ENCODE measurements around the gene HNRNPA2B1. TPM values are rescaled to one million over a fixed set of nuclear protein-coding genes. Genes with fewer than 3 reads are reported as not detected.
"Not testable (repeated sequence)": the region's sequence is repeated elsewhere in the genome, so short reads cannot be mapped to it uniquely, and the experiment has no call there.

Gene HNRNPA2B1
- polyA plus RNA-seq, 12 donors: 126 to 1,068 (median 803) TPM

DNA sequence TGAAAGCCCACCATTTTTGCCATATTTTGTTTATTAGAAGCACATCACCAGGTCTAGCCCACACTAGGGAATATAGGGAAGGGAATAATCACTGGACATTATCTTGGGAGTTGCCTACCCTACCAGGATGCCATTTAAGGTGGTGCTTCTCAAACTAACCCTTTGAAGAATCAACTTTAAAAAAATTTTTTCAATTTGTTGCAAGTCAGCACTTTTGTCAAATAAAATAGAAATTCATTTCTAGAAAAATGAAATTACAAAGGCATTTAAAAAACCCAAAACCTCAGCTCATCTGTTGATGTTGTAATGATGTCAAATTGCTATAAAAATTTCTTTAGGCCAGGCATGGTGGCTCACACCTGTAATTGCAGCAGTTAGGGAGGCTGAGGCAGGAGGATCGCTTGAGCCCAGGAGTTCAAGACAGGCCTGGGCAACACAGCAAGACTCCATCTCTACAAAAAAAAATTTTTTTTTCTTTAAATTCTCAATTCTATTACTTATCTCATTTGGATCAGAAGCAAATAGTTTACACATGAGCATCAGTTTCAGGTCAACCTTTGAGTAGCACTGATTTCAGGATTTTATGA, 51.1 kb downstream of the HNRNPA2B1 start:
- DNase-seq: no peak

DNA sequence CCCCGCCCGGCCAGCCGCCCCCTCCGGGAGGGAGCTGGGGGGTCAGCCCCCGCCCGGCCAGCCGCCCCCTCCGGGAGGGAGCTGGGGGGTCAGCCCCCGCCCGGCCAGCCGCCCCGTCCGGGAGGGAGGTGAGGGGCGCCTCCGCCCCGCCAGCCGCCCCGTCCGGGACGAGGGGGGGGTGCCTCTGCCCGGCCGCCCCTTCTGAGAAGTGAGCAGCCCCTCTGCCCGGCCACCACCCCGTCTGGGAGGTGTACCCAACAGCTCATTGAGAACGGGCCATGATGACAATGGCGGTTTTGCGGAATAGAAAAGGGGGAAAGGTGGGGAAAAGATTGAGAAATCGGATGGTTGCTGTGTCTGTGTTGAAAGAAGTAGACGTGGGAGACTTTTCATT, 52.2 kb downstream of the HNRNPA2B1 start:
- not testable (repeated sequence) for DNase-seq

DNA sequence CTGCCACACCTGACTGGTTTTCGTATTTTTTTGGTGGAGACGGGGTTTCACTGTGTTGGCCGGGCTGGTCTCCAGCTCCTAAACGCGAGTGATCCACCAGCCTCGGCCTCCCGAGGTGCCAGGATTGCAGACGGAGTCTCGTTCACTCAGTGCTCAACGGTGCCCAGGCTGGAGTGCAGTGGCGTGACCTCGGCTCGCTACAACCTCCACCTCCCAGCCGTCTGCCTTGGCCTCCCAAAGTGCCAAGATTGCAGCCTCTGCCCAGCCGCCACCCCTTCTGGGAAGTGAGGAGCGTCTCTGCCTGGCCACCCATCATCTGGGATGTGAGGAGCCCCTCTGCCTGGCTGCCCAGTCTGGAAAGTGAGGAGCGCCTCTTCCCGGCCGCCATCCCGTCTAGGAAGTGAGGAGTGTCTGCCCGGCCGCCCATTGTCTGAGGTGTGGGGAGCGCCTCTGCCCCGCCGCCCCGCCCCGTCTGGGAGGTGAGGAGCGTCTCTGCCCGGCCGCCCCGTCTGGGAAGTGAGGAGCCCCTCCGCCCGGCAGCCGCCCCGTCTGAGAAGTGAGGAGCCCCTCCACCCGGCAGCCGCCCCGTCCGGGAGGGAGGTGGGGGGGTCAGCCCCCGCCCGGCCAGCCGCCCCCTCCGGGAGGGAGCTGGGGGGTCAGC, 52.8 kb downstream of the HNRNPA2B1 start:
- not testable (repeated sequence) for DNase-seq

DNA sequence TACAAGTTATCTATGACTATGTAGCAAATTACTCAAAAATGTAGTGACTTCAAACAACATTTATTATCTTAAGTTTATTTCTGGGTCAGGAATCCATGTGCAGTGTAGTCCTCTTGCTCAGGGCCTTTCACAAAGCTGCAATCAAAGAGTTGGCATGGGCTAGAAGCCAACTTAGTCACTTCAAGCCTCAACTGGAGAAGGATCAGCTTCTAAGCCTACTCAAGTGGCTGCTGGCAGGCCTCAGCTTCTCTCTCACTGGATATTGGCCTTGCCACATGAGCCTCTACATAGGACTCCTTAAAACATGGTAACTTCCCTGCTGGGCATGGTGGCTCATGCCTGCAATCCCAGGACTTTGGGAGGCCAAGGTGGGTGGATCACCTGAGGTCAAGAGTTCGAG, 53.5 kb downstream of the HNRNPA2B1 start:
- no peak for DNase-seq

DNA sequence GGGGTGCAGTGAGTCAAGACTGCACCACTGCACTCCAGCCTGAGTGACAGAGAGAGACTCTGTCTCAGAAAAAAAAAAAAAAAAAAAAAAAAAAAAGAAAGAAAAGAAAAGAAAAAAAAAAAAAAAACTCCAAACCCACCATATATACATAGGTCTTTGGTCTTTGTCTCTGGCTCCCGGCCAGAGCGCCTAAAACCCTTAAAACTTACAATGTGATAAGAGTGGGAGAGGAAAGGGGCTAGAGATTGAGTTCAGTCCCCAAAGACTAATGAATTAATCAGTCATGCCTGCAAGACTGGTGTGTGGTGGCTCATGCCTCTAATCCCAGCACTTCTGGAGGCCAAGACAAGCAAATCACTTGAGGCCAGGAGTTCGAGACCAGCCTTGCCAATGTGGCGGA, 55.3 kb downstream of the HNRNPA2B1 start:
- no peak for DNase-seq

DNA sequence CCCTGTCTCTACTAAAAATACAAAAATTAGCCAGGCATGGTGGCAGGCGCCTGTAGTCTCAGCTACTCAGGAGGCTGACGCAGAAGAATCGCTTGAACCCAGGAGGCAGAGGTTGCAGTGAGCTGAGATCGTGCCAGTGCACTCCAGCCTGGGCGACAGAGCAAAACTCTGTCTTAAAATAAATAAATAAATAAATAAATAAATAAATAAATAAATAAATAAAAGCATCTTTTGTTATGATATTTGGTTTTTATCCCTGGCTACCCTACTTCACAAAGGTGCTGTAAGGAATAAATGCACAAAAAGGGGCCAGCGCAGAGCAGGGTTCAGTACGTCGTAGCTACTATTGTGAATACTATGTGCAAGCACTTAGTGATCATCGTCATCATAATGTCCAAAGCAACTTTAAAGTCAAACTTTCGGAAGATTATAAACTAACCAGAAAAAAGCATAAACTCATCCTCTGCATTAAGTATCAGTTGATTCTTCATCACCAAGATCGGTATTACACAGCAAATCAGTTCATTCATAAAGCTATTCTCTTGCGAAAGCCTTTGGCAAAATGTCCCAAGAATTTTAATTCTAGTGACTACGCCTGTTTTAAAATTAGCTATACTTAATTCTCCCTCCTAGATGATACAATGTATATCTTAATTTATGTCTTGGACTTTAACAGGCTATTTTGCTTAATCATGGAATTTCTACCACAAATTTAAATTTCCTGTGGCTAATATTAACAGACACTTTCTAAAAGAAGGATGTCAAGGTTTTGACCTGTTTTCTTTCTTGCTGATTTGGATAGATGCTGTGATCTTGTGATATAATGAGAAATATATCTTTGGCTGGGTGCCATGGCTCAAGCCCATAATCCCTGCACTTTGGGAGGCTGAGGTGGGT, 56.1 kb downstream of the HNRNPA2B1 start:
- DNase-seq: no peak

DNA sequence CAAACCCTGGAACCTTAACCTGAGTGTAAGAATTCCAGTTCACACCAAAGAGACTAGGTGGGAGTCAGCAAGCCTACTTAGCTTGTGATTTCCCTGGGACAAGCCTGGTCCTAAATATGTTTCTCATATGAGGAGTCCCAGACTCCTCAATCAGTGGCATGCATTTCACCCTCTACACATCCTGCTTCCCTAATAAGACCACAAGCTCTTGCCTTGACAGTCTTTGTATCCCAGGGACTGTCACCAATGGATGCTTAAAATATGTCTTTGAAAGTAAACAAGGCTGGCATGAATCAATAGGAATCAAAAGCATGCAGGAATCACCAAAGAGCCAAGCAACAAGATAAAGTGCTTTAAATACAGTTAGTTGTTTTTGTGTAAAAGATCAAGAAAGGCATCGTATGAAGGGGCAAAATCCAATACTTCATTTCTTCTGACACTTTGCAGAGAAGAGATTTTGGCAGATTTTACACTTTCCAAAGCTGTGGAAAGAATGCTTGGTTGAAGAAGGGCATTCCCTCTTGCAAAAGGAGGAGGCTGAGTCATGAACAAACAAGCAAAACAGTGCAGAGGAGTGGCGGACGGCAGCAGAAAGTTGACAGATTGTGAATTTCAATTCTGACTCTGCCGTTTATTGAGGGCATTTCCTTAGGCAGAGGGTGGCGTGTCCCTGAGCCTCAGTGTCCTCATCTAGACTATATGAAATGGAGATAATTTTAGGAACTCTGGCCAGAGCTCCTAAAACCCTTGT, 57.1 kb downstream of the HNRNPA2B1 start:
- no peak for DNase-seq

DNA sequence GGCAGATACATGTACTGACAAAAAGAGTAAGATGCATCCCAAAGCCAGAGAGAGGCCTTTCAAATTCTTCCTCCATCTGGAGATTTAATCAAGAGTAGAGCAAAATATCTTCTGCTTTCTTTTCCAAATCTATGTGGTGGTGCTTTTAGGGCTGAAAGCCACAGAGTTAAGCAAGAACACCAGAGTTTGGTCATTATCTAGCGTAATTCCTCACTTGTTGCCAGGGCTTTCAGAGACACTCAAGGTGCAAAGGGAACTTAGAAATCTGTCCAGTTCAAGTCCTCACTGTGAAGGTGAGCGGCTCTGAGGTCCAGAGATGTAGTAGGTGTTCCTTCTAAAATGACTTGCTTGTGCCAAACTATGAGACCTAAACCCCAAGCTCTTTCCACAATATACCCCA, 59.5 kb downstream of the HNRNPA2B1 start:
- DNase-seq: no peak

DNA sequence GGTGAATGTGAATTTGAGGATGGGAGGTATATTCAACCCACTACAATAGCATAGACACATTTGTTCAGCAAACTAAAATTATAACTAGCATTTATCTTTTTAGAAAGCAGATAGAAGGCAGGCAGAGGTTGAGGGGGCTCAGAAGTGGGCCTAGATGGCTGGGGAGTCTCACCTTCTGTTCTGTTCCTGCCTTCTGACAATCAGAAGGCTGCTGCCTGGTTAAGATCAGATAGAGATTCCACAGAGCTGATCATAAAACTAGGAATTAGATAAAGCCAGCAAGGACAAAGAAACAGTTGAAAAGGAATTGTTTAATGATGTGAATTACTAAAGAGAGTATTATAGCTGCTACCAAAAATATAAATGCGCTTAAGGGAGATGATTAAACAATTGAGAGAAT, 60.2 kb downstream of the HNRNPA2B1 start:
- DNase-seq: no peak

Other genes starting within 250 kb of the HNRNPA2B1 start
- gene NFE2L3, start 48.5 kb downstream of the HNRNPA2B1 start, polyA plus RNA-seq (ENCODE audit: insufficient read length in 12 of 12): 10 to 100 TPM in 1 of 12 donors, 1 to 10 TPM in 10, not detected in 1; 2.4 to 14.8 (median 5.2) TPM
- gene CBX3, start 999 bp upstream of the HNRNPA2B1 start, polyA plus RNA-seq (ENCODE audit: insufficient read length in 12 of 12): 100 to 1,000 TPM in 11 of 12 donors, not detected in 1; 147 to 253 (median 198) TPM
- 1 to 10 TPM in 11 of 12 donors, not detected in 1; 1.6 to 6.9 (median 2.4) TPM for gene SNX10, start 91.1 kb upstream of the HNRNPA2B1 start, polyA plus RNA-seq (ENCODE audit: insufficient read length in 12 of 12)